ENCODE measurements around the gene IL1R1. TPM values are rescaled to one million over a fixed set of nuclear protein-coding genes. Genes with fewer than 3 reads are reported as not detected.
"Not testable (repeated sequence)": the region's sequence is repeated elsewhere in the genome, so short reads cannot be mapped to it uniquely, and the experiment has no call there.

Gene IL1R1
- polyA plus RNA-seq, 3 donors: 1.8 to 2.7 (median 2.6) TPM

DNA sequence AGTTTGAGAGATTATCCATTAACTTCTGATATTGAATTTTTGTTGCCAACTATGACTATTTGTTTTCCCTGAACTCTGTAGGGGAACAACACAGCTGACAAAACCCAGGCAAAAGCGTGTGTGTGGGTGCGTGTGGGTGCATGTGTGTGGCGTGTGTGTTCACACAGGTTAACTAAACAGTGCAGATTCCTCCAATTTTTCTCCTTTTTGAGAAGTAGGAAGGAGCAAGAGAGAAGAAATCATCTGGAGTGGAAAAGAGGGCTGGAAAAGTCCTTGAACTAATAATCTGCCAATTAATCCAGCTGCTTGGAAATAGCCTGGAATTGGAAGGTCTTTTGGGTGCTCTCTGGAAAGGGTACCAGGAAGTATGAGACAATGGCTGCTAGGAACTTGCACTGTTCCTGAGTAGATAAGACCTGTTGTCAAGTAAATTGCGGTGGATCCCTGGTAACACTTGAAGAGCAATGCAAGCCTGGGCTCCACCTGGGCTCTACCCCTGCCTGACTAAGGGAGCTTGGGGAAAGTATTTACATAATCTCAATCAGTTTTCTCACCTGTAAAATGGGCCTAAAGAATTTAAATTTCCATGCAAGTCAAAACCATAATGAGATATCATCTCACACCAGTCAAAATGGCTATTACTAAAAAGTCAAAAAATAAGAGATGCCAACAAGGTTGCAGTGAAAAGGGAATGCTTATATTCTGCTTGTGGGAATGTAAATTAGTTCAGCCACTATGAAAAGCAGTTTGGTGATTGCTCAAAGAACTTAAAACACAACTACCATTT lies 40.5 kb upstream of the IL1R1 start:
- H3K4me3 Mint-ChIP-seq: no peak overlapping the region
- no CpG with 5 or more reads among the region's 4 CpGs for WGBS (ENCODE audit: insufficient coverage)

DNA sequence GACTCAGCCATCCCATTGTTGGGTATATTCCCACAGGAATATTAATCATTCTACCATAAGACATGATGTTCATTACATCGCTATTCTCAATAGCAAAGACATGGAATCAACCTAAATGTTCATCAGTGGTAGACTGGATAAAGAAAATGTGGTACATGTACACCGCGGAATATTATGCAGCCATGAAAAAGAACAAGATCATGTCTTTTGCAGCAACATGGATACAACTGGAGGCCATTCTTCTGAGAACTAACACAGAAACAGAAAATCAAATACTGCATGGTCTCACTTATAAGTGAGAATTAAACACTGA lies 40.0 kb upstream of the IL1R1 start:
- H3K79me2 ChIP-seq (ENCODE audit: insufficient read depth, low read length); H2AFZ ChIP-seq (ENCODE audit: insufficient read depth, low read depth, low read length, poor library complexity, severe bottlenecking); H3K4me3 ChIP-seq (replicated peaks in 1 of 3; ENCODE audit: low read depth in 2 of 3, low read length in 3 of 3); H3K9me3 Mint-ChIP-seq; H3K4me3 Mint-ChIP-seq; H3K9me3 ChIP-seq (replicated peaks in 1 of 2; ENCODE audit: control insufficient read depth in 1 of 2, insufficient read depth in 1 of 2, low read length in 2 of 2); H3K27ac ChIP-seq (ENCODE audit: low read depth in 1 of 2, low read length in 2 of 2); H3K27ac Mint-ChIP-seq; H4K20me1 ChIP-seq (ENCODE audit: insufficient read depth, low read length); H3K36me3 Mint-ChIP-seq; H3K4me2 ChIP-seq (replicated peaks; ENCODE audit: extremely low read depth, low read length, poor library complexity, severe bottlenecking); H3K27me3 ChIP-seq (ENCODE audit: control insufficient read depth in 2 of 2, insufficient read depth in 2 of 2, low read length in 2 of 2); H3K9ac ChIP-seq (ENCODE audit: insufficient read depth, low read length, poor library complexity, severe bottlenecking); H3K36me3 ChIP-seq (replicated peaks in 1 of 2; ENCODE audit: control insufficient read depth in 1 of 2, insufficient read depth in 2 of 2, low read length in 2 of 2); DNase-seq: not testable (repeated sequence)
- Mint-ChIP-seq H3K27me3 (ENCODE audit: low read depth in 3 of 3) (peaks cover 0 to 10% (median 9%) of the 10 kb centered on the region in 3 donors), H3K4me1 (peaks cover 19% of the 10 kb centered on the region)
- no CpG with 5 or more reads among the region's 3 CpGs for WGBS (ENCODE audit: insufficient coverage)
- peaks cover 11 to 13% of the 10 kb centered on the region in 2 donors for H3K4me1 ChIP-seq (ENCODE audit: control insufficient read depth in 1 of 2, insufficient read depth in 2 of 2, low read length in 2 of 2)
- intact Hi-C loops (cut with micrococcal nuclease): loop anchor here in 1 of 2 donors (5.0 kb wide), 2 partner anchors 35 to 80 kb away; no protein-coding TSS in a partner anchor

More for the DNA sequence above, 40.5 kb upstream of the IL1R1 start:
- H3K36me3 ChIP-seq (replicated peaks in 1 of 2; ENCODE audit: control insufficient read depth in 1 of 2, insufficient read depth in 2 of 2, low read length in 2 of 2): no peaks in the 10 kb centered on the region
- H3K27ac ChIP-seq (ENCODE audit: low read depth in 1 of 2, low read length in 2 of 2): no peak overlapping the region
- Mint-ChIP-seq H3K27me3 (ENCODE audit: low read depth in 3 of 3) (peaks cover 0 to 10% (median 9%) of the 10 kb centered on the region in 3 donors), H3K27ac (no peak overlapping the region), H3K36me3 (peaks cover 0 to 3% of the 10 kb centered on the region in 2 donors), H3K9me3 (peaks cover 0 to 3% (median 0%) of the 10 kb centered on the region in 7 donors), H3K4me1 (peaks cover 20% of the 10 kb centered on the region)
- no peak overlapping the region for H3K4me2 ChIP-seq (replicated peaks; ENCODE audit: extremely low read depth, low read length, poor library complexity, severe bottlenecking)
- DNase-seq: no peak
- no peaks in the 10 kb centered on the region for H4K20me1 ChIP-seq (ENCODE audit: insufficient read depth, low read length)
- no peaks in the 10 kb centered on the region for H3K79me2 ChIP-seq (ENCODE audit: insufficient read depth, low read length)
- H3K9me3 ChIP-seq (replicated peaks in 1 of 2; ENCODE audit: control insufficient read depth in 1 of 2, insufficient read depth in 1 of 2, low read length in 2 of 2): no peaks in the 10 kb centered on the region
- H3K4me1 ChIP-seq (ENCODE audit: control insufficient read depth in 1 of 2, insufficient read depth in 2 of 2, low read length in 2 of 2): peaks cover 11 to 13% of the 10 kb centered on the region in 2 donors
- no peaks in the 10 kb centered on the region for H3K27me3 ChIP-seq (ENCODE audit: control insufficient read depth in 2 of 2, insufficient read depth in 2 of 2, low read length in 2 of 2)
- no peak overlapping the region for H2AFZ ChIP-seq (ENCODE audit: insufficient read depth, low read depth, low read length, poor library complexity, severe bottlenecking)
- no peak overlapping the region for H3K9ac ChIP-seq (ENCODE audit: insufficient read depth, low read length, poor library complexity, severe bottlenecking)
- intact Hi-C loops (cut with micrococcal nuclease): loop anchor here in 1 of 2 donors (5.0 kb wide), 2 partner anchors 35 to 80 kb away; no protein-coding TSS in a partner anchor
- H3K4me3 ChIP-seq (replicated peaks in 1 of 3; ENCODE audit: low read depth in 2 of 3, low read length in 3 of 3): no peak overlapping the region
- TF ChIP-seq, protein P1, sequence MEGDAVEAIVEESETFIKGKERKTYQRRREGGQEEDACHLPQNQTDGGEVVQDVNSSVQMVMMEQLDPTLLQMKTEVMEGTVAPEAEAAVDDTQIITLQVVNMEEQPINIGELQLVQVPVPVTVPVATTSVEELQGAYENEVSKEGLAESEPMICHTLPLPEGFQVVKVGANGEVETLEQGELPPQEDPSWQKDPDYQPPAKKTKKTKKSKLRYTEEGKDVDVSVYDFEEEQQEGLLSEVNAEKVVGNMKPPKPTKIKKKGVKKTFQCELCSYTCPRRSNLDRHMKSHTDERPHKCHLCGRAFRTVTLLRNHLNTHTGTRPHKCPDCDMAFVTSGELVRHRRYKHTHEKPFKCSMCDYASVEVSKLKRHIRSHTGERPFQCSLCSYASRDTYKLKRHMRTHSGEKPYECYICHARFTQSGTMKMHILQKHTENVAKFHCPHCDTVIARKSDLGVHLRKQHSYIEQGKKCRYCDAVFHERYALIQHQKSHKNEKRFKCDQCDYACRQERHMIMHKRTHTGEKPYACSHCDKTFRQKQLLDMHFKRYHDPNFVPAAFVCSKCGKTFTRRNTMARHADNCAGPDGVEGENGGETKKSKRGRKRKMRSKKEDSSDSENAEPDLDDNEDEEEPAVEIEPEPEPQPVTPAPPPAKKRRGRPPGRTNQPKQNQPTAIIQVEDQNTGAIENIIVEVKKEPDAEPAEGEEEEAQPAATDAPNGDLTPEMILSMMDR (IDR thresholded peaks at IDR 0.05): no peak

Measured in CD14-positive monocyte (primary cell).